A673 (cell line): ENCODE data around the gene TRMT11. TPM values are rescaled to one million over a fixed set of nuclear protein-coding genes. Genes with fewer than 3 reads are reported as not detected.

Source experiments
- BruUV-seq: library from RNA; stranded (reverse); fragments of 400-500 nt; replicated peaks from 2 replicates; lab custom pipeline; 2021; lab: Mats Ljungman, UMichigan
- CTCF ChIA-PET: fragments of 300-600 bp; sonication (Branson Sonifier 250); formaldehyde crosslinking; loops from one replicate; lab custom pipeline; 2022; ENCODE audit warnings: antibody characterized with exemption; lab: Charles Lee
- POLR2A ChIA-PET: fragments of 300-600 bp; sonication (Branson Sonifier 250); formaldehyde crosslinking; loops from one replicate; lab custom pipeline; 2022; ENCODE audit warnings: antibody characterized with exemption; ENCODE audit not compliant: low non-redundant PET; lab: Charles Lee
- DNase-seq: peaks from one replicate; pipeline ENCODE4 v3.0.0-alpha.2; 2015; ENCODE audit warnings: low spot score
- H3K27ac ChIP-seq: fragments of 200-600 bp; sonication (generic); 2 replicates; pipeline ENCODE4 v1.5.1; 2016; ENCODE audit warnings: mixed run types, low read depth, mild to moderate bottlenecking, mixed read lengths, antibody characterized with exemption, low read length; ENCODE audit not compliant: poor library complexity, severe bottlenecking
- H3K27me3 ChIP-seq: fragments of 200-600 bp; sonication (generic); replicated peaks from 2 replicates; pipeline ENCODE4 v1.6.1; 2017; ENCODE audit warnings: mixed run types, low read depth, mild to moderate bottlenecking, mixed read lengths, antibody characterized with exemption, low read length; ENCODE audit not compliant: insufficient read depth, poor library complexity
- H3K36me3 ChIP-seq: fragments of 200-600 bp; sonication (generic); 2 replicates; pipeline ENCODE4 v1.6.1; 2016; ENCODE audit warnings: mixed run types, mild to moderate bottlenecking, mixed read lengths, antibody characterized with exemption, low read length; ENCODE audit not compliant: insufficient read depth, poor library complexity, severe bottlenecking
- H3K4me1 ChIP-seq: fragments of 200-600 bp; sonication (generic); 2 replicates; pipeline ENCODE4 v1.6.1; 2017; ENCODE audit warnings: mixed run types, mild to moderate bottlenecking, mixed read lengths, antibody characterized with exemption, low read length; ENCODE audit not compliant: insufficient read depth, poor library complexity, severe bottlenecking
- H3K4me3 ChIP-seq: fragments of 200-600 bp; sonication (generic); 2 replicates; pipeline ENCODE4 v1.5.1; 2016; ENCODE audit warnings: low read depth, mixed run types, mild to moderate bottlenecking, mixed read lengths, low read length; ENCODE audit not compliant: poor library complexity, severe bottlenecking
- H3K9me3 ChIP-seq: fragments of 200-600 bp; sonication (generic); 2 replicates; pipeline ENCODE4 v1.6.1; 2016; ENCODE audit warnings: mixed run types, low read depth, mild to moderate bottlenecking, mixed read lengths, antibody characterized with exemption, low read length; ENCODE audit not compliant: poor library complexity, severe bottlenecking
- EZH2 ChIP-seq: fragments of 200-600 bp; sonication (generic); IDR thresholded peaks from 2 replicates; pipeline ENCODE4 v1.6.1; 2017; ENCODE audit warnings: borderline replicate concordance, low read depth, mild to moderate bottlenecking, mixed read lengths, antibody characterized with exemption, low read length; ENCODE audit not compliant: poor library complexity, severe bottlenecking
- intact Hi-C: fragments of 100-400 bp; cut with micrococcal nuclease; formaldehyde crosslinking; loops from one replicate; pipeline ENCODE4 v1.10.0; 2022; ENCODE audit not compliant: unreplicated experiment
- total RNA-seq: library from RNA; stranded (reverse); gene quantifications from 2 replicates; pipeline ENCODE4 v1.2.3, GENCODE V29; 2021
- TF ChIP-seq, protein P1 (sequence below): fragments of 300-800, 200-600 bp; sonication (generic); conservative IDR thresholded peaks from 2 replicates; pipeline ENCODE4 v1.5.1; 2017; ENCODE audit warnings: low read depth, mild to moderate bottlenecking, antibody characterized with exemption, low read length, moderate library complexity, mixed read lengths

TRMT11 gene
- total RNA-seq, 1 experiment from 2014 or later, result 29.1 TPM

DNA sequence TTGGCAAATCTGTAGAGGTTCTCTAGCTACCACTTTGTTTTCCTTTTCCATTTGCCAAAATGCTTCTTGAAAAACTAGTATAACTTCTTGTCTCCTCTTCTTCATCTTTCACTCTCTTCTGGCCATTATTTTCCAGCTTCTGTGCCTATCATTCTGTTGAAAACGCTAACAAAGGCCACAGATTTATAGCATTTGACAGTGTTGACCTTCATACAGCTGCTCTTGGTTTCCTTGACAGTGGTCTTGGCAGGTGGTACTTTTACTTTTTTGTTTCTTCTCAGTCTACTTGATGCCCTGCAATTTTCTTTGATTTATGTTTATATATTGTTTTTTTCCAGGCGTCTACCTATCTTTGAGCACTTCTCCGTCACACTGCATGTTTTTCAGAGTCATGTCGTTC, 23.7 kb downstream of the TRMT11 start:
- intact Hi-C loops, result no loop called here
- H3K27me3 ChIP-seq, result no peaks in the 10 kb centered on the region
- no peaks in the 10 kb centered on the region for H3K4me1 ChIP-seq
- ChIA-PET CTCF (no interaction called here), POLR2A (no interaction called here)
- TF ChIP-seq, protein P1, sequence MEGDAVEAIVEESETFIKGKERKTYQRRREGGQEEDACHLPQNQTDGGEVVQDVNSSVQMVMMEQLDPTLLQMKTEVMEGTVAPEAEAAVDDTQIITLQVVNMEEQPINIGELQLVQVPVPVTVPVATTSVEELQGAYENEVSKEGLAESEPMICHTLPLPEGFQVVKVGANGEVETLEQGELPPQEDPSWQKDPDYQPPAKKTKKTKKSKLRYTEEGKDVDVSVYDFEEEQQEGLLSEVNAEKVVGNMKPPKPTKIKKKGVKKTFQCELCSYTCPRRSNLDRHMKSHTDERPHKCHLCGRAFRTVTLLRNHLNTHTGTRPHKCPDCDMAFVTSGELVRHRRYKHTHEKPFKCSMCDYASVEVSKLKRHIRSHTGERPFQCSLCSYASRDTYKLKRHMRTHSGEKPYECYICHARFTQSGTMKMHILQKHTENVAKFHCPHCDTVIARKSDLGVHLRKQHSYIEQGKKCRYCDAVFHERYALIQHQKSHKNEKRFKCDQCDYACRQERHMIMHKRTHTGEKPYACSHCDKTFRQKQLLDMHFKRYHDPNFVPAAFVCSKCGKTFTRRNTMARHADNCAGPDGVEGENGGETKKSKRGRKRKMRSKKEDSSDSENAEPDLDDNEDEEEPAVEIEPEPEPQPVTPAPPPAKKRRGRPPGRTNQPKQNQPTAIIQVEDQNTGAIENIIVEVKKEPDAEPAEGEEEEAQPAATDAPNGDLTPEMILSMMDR, result no peak
- TF ChIP-seq EZH2, result no peak
- no peaks in the 10 kb centered on the region for H3K9me3 ChIP-seq
- H3K4me3 ChIP-seq, result no peak overlapping the region
- no TSS peak for BruUV-seq
- peaks cover 60% of the 10 kb centered on the region for H3K36me3 ChIP-seq
- no peak overlapping the region for H3K27ac ChIP-seq
- no peak for DNase-seq

GRCh38 chr6:126015863-126016262, 29.5 kb downstream of the TRMT11 start:
- DNase-seq, result no peak
- intact Hi-C loops, result no loop called here
- Histone ChIP-seq H3K36me3 (peaks cover 57% of the 10 kb centered on the region), H3K27ac (no peak overlapping the region), H3K27me3 (no peaks in the 10 kb centered on the region), H3K4me1 (no peaks in the 10 kb centered on the region), H3K4me3 (no peak overlapping the region), H3K9me3 (no peaks in the 10 kb centered on the region)
- ChIA-PET CTCF (no interaction called here), POLR2A (no interaction called here)
- BruUV-seq, result no TSS peak
- no peak for TF ChIP-seq EZH2
- TF ChIP-seq, protein P1, result no peak

GRCh38 chr6:126016591-126016990, 30.3 kb downstream of the TRMT11 start:
- no TSS peak for BruUV-seq
- peaks cover 57% of the 10 kb centered on the region for H3K36me3 ChIP-seq
- H3K4me1 ChIP-seq, result no peaks in the 10 kb centered on the region
- no peak overlapping the region for H3K27ac ChIP-seq
- TF ChIP-seq EZH2, result no peak
- TF ChIP-seq, protein P1, result no peak
- H3K4me3 ChIP-seq, result no peak overlapping the region
- POLR2A ChIA-PET, result no interaction called here
- H3K27me3 ChIP-seq, result no peaks in the 10 kb centered on the region
- CTCF ChIA-PET, result no interaction called here
- no peak for DNase-seq
- intact Hi-C loops, result no loop called here
- no peaks in the 10 kb centered on the region for H3K9me3 ChIP-seq
